Neutrophil (primary cell): Measurements from ENCODE around the gene MGMT.

Experiments
- H3K27ac ChIP-seq: fragments of 200-600 bp; sonication (generic); 2 replicates; pipeline ENCODE4 v1.5.1; 2016; ENCODE audit warnings: mild to moderate bottlenecking, moderate library complexity
- H3K27me3 ChIP-seq: fragments of 200-600 bp; sonication (generic); 2 replicates; pipeline ENCODE4 v1.6.0; 2016; ENCODE audit warnings: mild to moderate bottlenecking
- H3K36me3 ChIP-seq: fragments of 200-600 bp; sonication (generic); 2 replicates; pipeline ENCODE4 v1.5.1; 2017
- H3K4me1 ChIP-seq, 2 experiments: fragments of 200-600 bp in 1 of 2; sonication (generic) in 1 of 2; 1 replicate in 1 of 2; 2 replicates in 1 of 2; pipeline versions ENCODE4 v1.5.1 to v1.6.1; 2013 to 2016; ENCODE audit warnings: low read depth in 1 of 2, low read length in 1 of 2, mild to moderate bottlenecking in 1 of 2, moderate library complexity in 1 of 2; ENCODE audit not compliant: control insufficient read depth in 1 of 2, insufficient read depth in 1 of 2
- H3K4me3 ChIP-seq, 2 experiments: fragments of 200-600 bp in 1 of 2; sonication (generic) in 1 of 2; 1 replicate in 1 of 2; 2 replicates in 1 of 2; pipeline ENCODE4 v1.5.1; 2013 to 2016; ENCODE audit warnings: low read depth in 1 of 2, low read length in 1 of 2, mild to moderate bottlenecking in 1 of 2, moderate library complexity in 1 of 2
- H3K9me3 ChIP-seq: fragments of 200-600 bp; sonication (generic); 2 replicates; pipeline ENCODE4 v1.5.1; 2016
- CTCF ChIP-seq: fragments of 200-600 bp; sonication (generic); IDR thresholded peaks from 2 replicates; pipeline ENCODE4 v1.5.1; 2016; ENCODE audit warnings: antibody characterized with exemption

MGMT gene

DNA sequence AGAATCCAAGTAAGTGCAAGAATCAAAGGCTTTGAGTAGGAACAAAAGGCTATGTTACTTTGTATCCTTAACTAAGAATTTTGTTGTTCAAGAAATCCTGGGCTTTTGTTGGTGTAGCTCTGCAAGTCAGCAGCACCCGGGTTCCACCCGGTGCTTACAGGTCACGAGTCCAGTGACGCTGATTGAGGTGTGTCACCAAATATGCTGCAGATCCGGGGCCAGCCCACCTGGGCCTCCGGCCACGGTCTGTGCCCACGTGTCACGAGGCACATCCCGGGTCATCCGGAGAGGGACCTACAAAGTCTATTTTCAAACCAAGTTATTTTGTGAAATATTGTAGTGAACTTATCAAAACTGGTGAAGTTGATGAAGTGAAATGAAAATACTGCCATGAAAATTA, 103.1 kb downstream of the MGMT start:
- Histone ChIP-seq H3K36me3 (no peaks in the 10 kb centered on the region), H3K9me3 (no peaks in the 10 kb centered on the region), H3K4me3 (no peak overlapping the region), H3K27me3 (no peaks in the 10 kb centered on the region), H3K4me1 (no peaks in the 10 kb centered on the region), H3K27ac (no peak overlapping the region)
- TF ChIP-seq CTCF, result no peak

- Histone ChIP-seq H3K27ac (no peak overlapping the region), H3K4me1 (no peaks in the 10 kb centered on the region), H3K4me3 (no peak overlapping the region), H3K36me3 (no peaks in the 10 kb centered on the region), H3K27me3 (no peaks in the 10 kb centered on the region), H3K9me3 (peaks cover 6% of the 10 kb centered on the region)
- no peak for TF ChIP-seq CTCF
Observed at GRCh38 chr10:129579228-129579627, 112.2 kb downstream of the MGMT start.

DNA sequence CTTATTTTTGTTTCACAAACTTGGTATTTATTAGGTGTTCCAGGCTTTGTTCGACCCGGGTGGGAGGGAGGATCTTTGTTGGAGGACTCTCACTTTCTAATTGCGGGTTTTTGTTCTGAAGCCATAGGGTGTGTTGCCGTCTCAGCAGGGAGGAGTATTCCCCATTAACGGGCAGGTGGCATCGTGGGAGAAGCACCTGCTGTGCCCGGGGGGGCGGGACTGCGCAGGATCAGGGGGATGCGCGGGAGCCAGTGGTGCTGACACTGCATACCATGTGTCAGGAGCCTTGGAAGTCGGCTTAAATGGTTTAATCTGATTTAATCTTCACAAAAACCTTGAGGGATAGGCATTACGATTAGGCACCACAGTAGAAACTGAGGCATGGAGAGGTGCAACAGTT, 113.0 kb downstream of the MGMT start:
- TF ChIP-seq CTCF, result no peak
- H3K36me3 ChIP-seq, result no peaks in the 10 kb centered on the region
- H3K4me3 ChIP-seq, result no peak overlapping the region
- H3K4me1 ChIP-seq, result no peaks in the 10 kb centered on the region
- H3K27ac ChIP-seq, result no peak overlapping the region
- H3K9me3 ChIP-seq, result peaks cover 6% of the 10 kb centered on the region
- H3K27me3 ChIP-seq, result no peaks in the 10 kb centered on the region

GRCh38 chr10:129580901-129581300, 113.9 kb downstream of the MGMT start:
- H3K27ac ChIP-seq, result no peak overlapping the region
- H3K36me3 ChIP-seq, result no peaks in the 10 kb centered on the region
- peaks cover 6% of the 10 kb centered on the region for H3K9me3 ChIP-seq
- no peak overlapping the region for H3K4me3 ChIP-seq
- TF ChIP-seq CTCF, result no peak
- no peaks in the 10 kb centered on the region for H3K4me1 ChIP-seq
- H3K27me3 ChIP-seq, result no peaks in the 10 kb centered on the region

- TF ChIP-seq CTCF, result no peak
- Histone ChIP-seq H3K27ac (no peak overlapping the region), H3K4me1 (no peaks in the 10 kb centered on the region), H3K4me3 (no peak overlapping the region), H3K27me3 (no peaks in the 10 kb centered on the region), H3K9me3 (peaks cover 10% of the 10 kb centered on the region), H3K36me3 (no peaks in the 10 kb centered on the region)
Observed at GRCh38 chr10:129581827-129582411, 114.9 kb downstream of the MGMT start.

DNA sequence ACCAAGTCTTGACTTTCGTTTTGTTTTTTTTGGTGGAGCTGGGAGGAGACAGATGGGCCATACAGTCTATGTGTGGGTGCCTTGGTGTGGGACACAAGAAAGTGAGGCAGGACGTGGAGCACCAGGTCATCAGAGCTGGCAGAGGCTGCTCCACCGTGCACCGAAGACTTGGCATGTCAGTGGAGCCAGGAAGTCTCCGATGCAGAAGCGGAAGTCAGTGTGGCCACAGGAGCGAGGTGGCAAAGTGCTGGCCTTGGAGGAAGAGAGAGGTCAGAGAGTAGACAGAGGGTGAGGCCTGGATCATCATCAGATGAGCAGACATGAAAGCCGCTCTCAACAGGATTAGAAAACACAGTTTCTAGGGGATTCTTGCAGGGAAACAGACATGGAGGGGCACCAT, 116.8 kb downstream of the MGMT start:
- no peaks in the 10 kb centered on the region for H3K36me3 ChIP-seq
- no peak overlapping the region for H3K4me3 ChIP-seq
- no peaks in the 10 kb centered on the region for H3K4me1 ChIP-seq
- TF ChIP-seq CTCF, result no peak
- no peak overlapping the region for H3K27ac ChIP-seq
- no peaks in the 10 kb centered on the region for H3K27me3 ChIP-seq
- H3K9me3 ChIP-seq, result peaks cover 24% of the 10 kb centered on the region
